HEK293 (cell line): ENCODE results near the gene CDSN.

Experiments
- CTCF ChIA-PET: fragments of 350-600 bp; formaldehyde crosslinking; extraction: SDS; loops from one replicate; lab custom pipeline; 2021; ENCODE audit warnings: antibody characterized with exemption; lab: Yijun Ruan, JAX
- POLR2A ChIA-PET: fragments of 300-600 bp; formaldehyde crosslinking; extraction: SDS; loops from one replicate; lab custom pipeline; 2020; ENCODE audit warnings: antibody characterized with exemption, inconsistent platforms; lab: Yijun Ruan, JAX
- H3K27ac ChIP-seq: fragments of 200-500 bp; sonication (Bioruptor generic); 2 replicates; pipeline ENCODE4 v1.5.1; 2014; ENCODE audit warnings: low read depth, low read length, control low read depth, inconsistent platforms; ENCODE audit errors: extremely low read depth
- H3K36me3 ChIP-seq, 2 experiments: fragments of 200-500 bp in 1 of 2; sonication (Bioruptor generic) in 1 of 2; 1 replicate in 1 of 2; 2 replicates in 1 of 2; pipeline ENCODE4 v1.5.1; 2014 to 2017; ENCODE audit warnings: inconsistent platforms in 2 of 2, low read length in 2 of 2; ENCODE audit not compliant: control insufficient read depth in 2 of 2, insufficient read depth in 1 of 2
- H3K4me1 ChIP-seq: fragments of 200-500 bp; sonication (Bioruptor generic); 2 replicates; pipeline ENCODE4 v1.5.1; 2014; ENCODE audit warnings: mild to moderate bottlenecking, low read length, inconsistent platforms; ENCODE audit not compliant: control insufficient read depth, insufficient read depth
- H3K4me3 ChIP-seq: 2 replicates; pipeline ENCODE4 v1.5.1; 2011; ENCODE audit warnings: low read depth, mild to moderate bottlenecking, control low read depth, low read length, moderate library complexity
- H3K9me3 ChIP-seq: fragments of 200-500 bp; sonication (Bioruptor generic); 2 replicates; pipeline ENCODE4 v1.5.1; 2014; ENCODE audit warnings: low read depth, low read length, inconsistent platforms; ENCODE audit not compliant: control insufficient read depth, insufficient read depth
- GLIS1 ChIP-seq: fragments of 450-650 bp; formaldehyde crosslinking; IDR thresholded peaks from 2 replicates; pipeline ENCODE4 v1.5.1; 2016; ENCODE audit warnings: missing biosample characterization, missing genetic modification characterization
- KLF16 ChIP-seq: fragments of 450-650 bp; formaldehyde crosslinking; IDR thresholded peaks from 2 replicates; pipeline ENCODE4 v1.5.1; 2017; ENCODE audit warnings: missing biosample characterization, missing genetic modification characterization
- KLF8 ChIP-seq: fragments of 450-650 bp; formaldehyde crosslinking; IDR thresholded peaks from 2 replicates; pipeline ENCODE4 v1.5.1; 2016; ENCODE audit warnings: missing biosample characterization, missing genetic modification characterization
- OSR2 ChIP-seq: fragments of 450-650 bp; formaldehyde crosslinking; IDR thresholded peaks from 2 replicates; pipeline ENCODE4 v1.5.1; 2016; ENCODE audit warnings: missing biosample characterization, missing genetic modification characterization
- SCRT2 ChIP-seq: fragments of 450-650 bp; formaldehyde crosslinking; IDR thresholded peaks from 2 replicates; pipeline ENCODE4 v1.5.1; 2016; ENCODE audit warnings: missing biosample characterization, missing genetic modification characterization
- SP2 ChIP-seq: fragments of 450-650 bp; formaldehyde crosslinking; IDR thresholded peaks from 2 replicates; pipeline ENCODE4 v1.5.1; 2016; ENCODE audit warnings: missing biosample characterization, missing genetic modification characterization
- SP7 ChIP-seq: fragments of 450-650 bp; formaldehyde crosslinking; IDR thresholded peaks from 2 replicates; pipeline ENCODE4 v1.5.1; 2016; ENCODE audit warnings: missing biosample characterization, missing genetic modification characterization
- ZBTB44 ChIP-seq: fragments of 450-650 bp; IDR thresholded peaks from 2 replicates; pipeline ENCODE4 v1.5.1; 2018; ENCODE audit warnings: missing biosample characterization, mild to moderate bottlenecking, missing genetic modification characterization
- ZNF10 ChIP-seq: fragments of 450-650 bp; formaldehyde crosslinking; IDR thresholded peaks from 2 replicates; pipeline ENCODE4 v1.5.1; 2017; ENCODE audit warnings: missing biosample characterization, missing genetic modification characterization
- ZNF175 ChIP-seq: fragments of 450-650 bp; formaldehyde crosslinking; IDR thresholded peaks from 2 replicates; pipeline ENCODE4 v1.5.1; 2016; ENCODE audit warnings: missing biosample characterization, missing genetic modification characterization
- ZNF211 ChIP-seq: fragments of 450-650 bp; formaldehyde crosslinking; IDR thresholded peaks from 2 replicates; pipeline ENCODE4 v1.5.1; 2016; ENCODE audit warnings: low read depth, missing biosample characterization, missing genetic modification characterization
- ZNF221 ChIP-seq: fragments of 450-650 bp; formaldehyde crosslinking; IDR thresholded peaks from 2 replicates; pipeline ENCODE4 v1.5.1; 2017; ENCODE audit warnings: missing biosample characterization, missing genetic modification characterization, borderline replicate concordance
- ZNF292 ChIP-seq: fragments of 450-650 bp; formaldehyde crosslinking; IDR thresholded peaks from 2 replicates; pipeline ENCODE4 v1.5.1; 2016; ENCODE audit warnings: low read depth, missing biosample characterization, missing genetic modification characterization, borderline replicate concordance
- ZNF37A ChIP-seq: fragments of 450-650 bp; IDR thresholded peaks from 2 replicates; pipeline ENCODE4 v1.5.1; 2018; ENCODE audit warnings: missing biosample characterization, missing genetic modification characterization
- ZNF391 ChIP-seq: fragments of 450-650 bp; formaldehyde crosslinking; IDR thresholded peaks from 2 replicates; pipeline ENCODE4 v1.5.1; 2016; ENCODE audit warnings: low read depth, missing biosample characterization, missing genetic modification characterization, borderline replicate concordance
- ZNF394 ChIP-seq: fragments of 450-650 bp; formaldehyde crosslinking; IDR thresholded peaks from 2 replicates; pipeline ENCODE4 v1.5.1; 2016; ENCODE audit warnings: missing biosample characterization, missing genetic modification characterization, mild to moderate bottlenecking, moderate library complexity, borderline replicate concordance
- ZNF404 ChIP-seq: fragments of 450-650 bp; formaldehyde crosslinking; IDR thresholded peaks from 2 replicates; pipeline ENCODE4 v1.5.1; 2017; ENCODE audit warnings: missing biosample characterization, missing genetic modification characterization
- ZNF48 ChIP-seq: fragments of 450-650 bp; formaldehyde crosslinking; IDR thresholded peaks from 2 replicates; pipeline ENCODE4 v1.5.1; 2016; ENCODE audit warnings: missing biosample characterization, missing genetic modification characterization
- ZNF548 ChIP-seq: fragments of 450-650 bp; formaldehyde crosslinking; IDR thresholded peaks from 2 replicates; pipeline ENCODE4 v1.5.1; 2016; ENCODE audit warnings: missing biosample characterization, missing genetic modification characterization
- ZNF639 ChIP-seq: fragments of 450-650 bp; formaldehyde crosslinking; IDR thresholded peaks from 2 replicates; pipeline ENCODE4 v1.5.1; 2016; ENCODE audit warnings: missing biosample characterization, missing genetic modification characterization
- ZNF776 ChIP-seq: fragments of 450-650 bp; formaldehyde crosslinking; IDR thresholded peaks from 2 replicates; pipeline ENCODE4 v1.5.0; 2017; ENCODE audit warnings: missing biosample characterization, missing genetic modification characterization, borderline replicate concordance
- ZSCAN23 ChIP-seq: fragments of 450-650 bp; formaldehyde crosslinking; IDR thresholded peaks from 2 replicates; pipeline ENCODE4 v1.5.1; 2016; ENCODE audit warnings: missing biosample characterization, missing genetic modification characterization
- TF ChIP-seq, protein P1 (sequence below): sonication (generic); formaldehyde crosslinking; IDR thresholded peaks from 2 replicates; pipeline ENCODE4 v1.8.1; 2022; ENCODE audit warnings: mild to moderate bottlenecking, moderate library complexity, missing genetic modification reagents
- TF ChIP-seq, protein P2 (sequence below): fragments of 450-650 bp; formaldehyde crosslinking; IDR thresholded peaks from 2 replicates; pipeline ENCODE4 v1.5.1; 2016; ENCODE audit warnings: missing biosample characterization, missing genetic modification characterization
- TF ChIP-seq, protein P3 (sequence below): fragments of 450-650 bp; formaldehyde crosslinking; IDR thresholded peaks from 2 replicates; pipeline ENCODE4 v1.5.0; 2017; ENCODE audit warnings: missing biosample characterization, missing genetic modification characterization, borderline replicate concordance

Gene CDSN

GRCh38 chr6:31156641-31157040 is 36.4 kb upstream of the CDSN start (continued):
- TF ChIP-seq ZNF175 (tag by site-specific recombination): no peak
- no peak for TF ChIP-seq ZNF548 (tag by site-specific recombination)
- no peak for TF ChIP-seq GLIS1 (tag by site-specific recombination)

DNA sequence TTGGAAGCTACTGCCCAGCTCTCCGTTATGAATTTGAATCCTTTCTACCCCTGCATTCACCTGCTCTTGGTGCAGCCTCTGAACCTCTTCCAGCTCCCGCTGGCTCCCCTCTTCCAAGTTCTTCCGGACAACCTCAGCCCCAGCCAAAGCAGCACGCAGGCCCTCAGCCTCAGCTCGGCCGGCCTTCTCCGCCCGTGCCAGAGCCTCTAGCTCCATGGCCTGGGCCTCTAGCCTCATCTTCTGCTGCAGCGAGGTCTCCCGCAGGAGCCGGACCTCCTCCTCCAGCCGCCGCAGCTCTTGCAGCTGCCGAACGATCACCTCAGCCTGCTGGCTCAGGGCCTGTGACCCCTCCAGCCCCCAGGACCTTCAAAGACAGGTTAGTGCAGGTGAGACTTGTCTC is 34.2 kb upstream of the CDSN start:
- TF ChIP-seq KLF8 (tag by site-specific recombination) (no peak), SP2 (tag by site-specific recombination) (no peak), ZNF292 (tag by site-specific recombination) (no peak), SP7 (no peak), ZBTB44 (tag by site-specific recombination) (no peak)
- H3K4me3 ChIP-seq: no peak overlapping the region
- POLR2A ChIA-PET: interaction anchor here (0.6 to 1.3 kb wide), 2 partner anchors 11 to 34 kb away, joined by 3 to 4 read pairs; no protein-coding TSS in a partner anchor
- CTCF ChIA-PET: interaction anchor here (0.5 to 2.7 kb wide), 2 partner anchors 16 to 276 kb away, joined by 3 to 12 read pairs; partner anchors contain the start of gene PSORS1C2
- H3K36me3 ChIP-seq: peaks cover 18 to 55% of the 10 kb centered on the region in 2 experiments; a peak in 2 of 3 replicates
- peaks cover 4% of the 10 kb centered on the region for H3K4me1 ChIP-seq
- no peaks in the 10 kb centered on the region for H3K9me3 ChIP-seq
- H3K27ac ChIP-seq: 0 out of 2 replicates have a peak overlapping the region, but pooled peaks have one; percentile 34

- ChIA-PET CTCF (interaction anchor here (1.0 to 2.4 kb wide), 3 partner anchors 15 to 214 kb away, joined by 3 to 10 read pairs (median 6); partner anchors contain the start of gene PSORS1C2), POLR2A (interaction anchor here (0.7 kb wide), 1 partner anchor 27 kb away, joined by 3 read pairs; no protein-coding TSS in a partner anchor)
- peaks cover 21 to 66% of the 10 kb centered on the region in 2 experiments; a peak in 2 of 3 replicates for H3K36me3 ChIP-seq
- H3K9me3 ChIP-seq: no peaks in the 10 kb centered on the region
- peaks cover 3% of the 10 kb centered on the region; the same call in 1 of the 2 replicates for H3K4me1 ChIP-seq
- H3K27ac ChIP-seq: no peak overlapping the region
- H3K4me3 ChIP-seq: no peak overlapping the region
- TF ChIP-seq, protein P1, sequence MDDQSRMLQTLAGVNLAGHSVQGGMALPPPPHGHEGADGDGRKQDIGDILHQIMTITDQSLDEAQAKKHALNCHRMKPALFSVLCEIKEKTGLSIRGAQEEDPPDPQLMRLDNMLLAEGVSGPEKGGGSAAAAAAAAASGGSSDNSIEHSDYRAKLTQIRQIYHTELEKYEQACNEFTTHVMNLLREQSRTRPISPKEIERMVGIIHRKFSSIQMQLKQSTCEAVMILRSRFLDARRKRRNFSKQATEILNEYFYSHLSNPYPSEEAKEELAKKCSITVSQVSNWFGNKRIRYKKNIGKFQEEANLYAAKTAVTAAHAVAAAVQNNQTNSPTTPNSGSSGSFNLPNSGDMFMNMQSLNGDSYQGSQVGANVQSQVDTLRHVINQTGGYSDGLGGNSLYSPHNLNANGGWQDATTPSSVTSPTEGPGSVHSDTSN (CRISPR knock-in tag): no peak
- TF ChIP-seq ZSCAN23 (tag by site-specific recombination) (no peak), ZNF48 (tag by site-specific recombination) (no peak), ZNF211 (tag by site-specific recombination) (no peak), ZNF776 (tag by site-specific recombination) (no peak), ZNF221 (tag by site-specific recombination) (no peak), ZNF10 (tag by site-specific recombination) (no peak), KLF16 (tag by site-specific recombination) (no peak), GLIS1 (tag by site-specific recombination) (0 out of 2 replicates have a peak, but pooled peaks have one; percentile 7), ZNF391 (no peak), ZNF37A (tag by site-specific recombination) (no peak), ZNF639 (tag by site-specific recombination) (no peak), ZNF394 (tag by site-specific recombination) (no peak), ZNF404 (tag by site-specific recombination) (no peak), SCRT2 (tag by site-specific recombination) (peak; percentile 60), OSR2 (tag by site-specific recombination) (peak; percentile 89), KLF8 (tag by site-specific recombination) (no peak)
- TF ChIP-seq, protein P2, sequence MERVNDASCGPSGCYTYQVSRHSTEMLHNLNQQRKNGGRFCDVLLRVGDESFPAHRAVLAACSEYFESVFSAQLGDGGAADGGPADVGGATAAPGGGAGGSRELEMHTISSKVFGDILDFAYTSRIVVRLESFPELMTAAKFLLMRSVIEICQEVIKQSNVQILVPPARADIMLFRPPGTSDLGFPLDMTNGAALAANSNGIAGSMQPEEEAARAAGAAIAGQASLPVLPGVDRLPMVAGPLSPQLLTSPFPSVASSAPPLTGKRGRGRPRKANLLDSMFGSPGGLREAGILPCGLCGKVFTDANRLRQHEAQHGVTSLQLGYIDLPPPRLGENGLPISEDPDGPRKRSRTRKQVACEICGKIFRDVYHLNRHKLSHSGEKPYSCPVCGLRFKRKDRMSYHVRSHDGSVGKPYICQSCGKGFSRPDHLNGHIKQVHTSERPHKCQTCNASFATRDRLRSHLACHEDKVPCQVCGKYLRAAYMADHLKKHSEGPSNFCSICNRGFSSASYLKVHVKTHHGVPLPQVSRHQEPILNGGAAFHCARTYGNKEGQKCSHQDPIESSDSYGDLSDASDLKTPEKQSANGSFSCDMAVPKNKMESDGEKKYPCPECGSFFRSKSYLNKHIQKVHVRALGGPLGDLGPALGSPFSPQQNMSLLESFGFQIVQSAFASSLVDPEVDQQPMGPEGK (tag by site-specific recombination): no peak
- TF ChIP-seq, protein P3, sequence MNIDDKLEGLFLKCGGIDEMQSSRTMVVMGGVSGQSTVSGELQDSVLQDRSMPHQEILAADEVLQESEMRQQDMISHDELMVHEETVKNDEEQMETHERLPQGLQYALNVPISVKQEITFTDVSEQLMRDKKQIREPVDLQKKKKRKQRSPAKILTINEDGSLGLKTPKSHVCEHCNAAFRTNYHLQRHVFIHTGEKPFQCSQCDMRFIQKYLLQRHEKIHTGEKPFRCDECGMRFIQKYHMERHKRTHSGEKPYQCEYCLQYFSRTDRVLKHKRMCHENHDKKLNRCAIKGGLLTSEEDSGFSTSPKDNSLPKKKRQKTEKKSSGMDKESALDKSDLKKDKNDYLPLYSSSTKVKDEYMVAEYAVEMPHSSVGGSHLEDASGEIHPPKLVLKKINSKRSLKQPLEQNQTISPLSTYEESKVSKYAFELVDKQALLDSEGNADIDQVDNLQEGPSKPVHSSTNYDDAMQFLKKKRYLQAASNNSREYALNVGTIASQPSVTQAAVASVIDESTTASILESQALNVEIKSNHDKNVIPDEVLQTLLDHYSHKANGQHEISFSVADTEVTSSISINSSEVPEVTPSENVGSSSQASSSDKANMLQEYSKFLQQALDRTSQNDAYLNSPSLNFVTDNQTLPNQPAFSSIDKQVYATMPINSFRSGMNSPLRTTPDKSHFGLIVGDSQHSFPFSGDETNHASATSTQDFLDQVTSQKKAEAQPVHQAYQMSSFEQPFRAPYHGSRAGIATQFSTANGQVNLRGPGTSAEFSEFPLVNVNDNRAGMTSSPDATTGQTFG (tag by site-specific recombination): no peak
Observed at GRCh38 chr6:31152781-31153180, 32.5 kb upstream of the CDSN start.
